B cell (primary cell): Measurements from ENCODE around the gene VWA7. TPM values are rescaled to one million over a fixed set of nuclear protein-coding genes. Genes with fewer than 3 reads are reported as not detected.

Source experiments
- ATAC-seq: fragments of 200-7000 bp; cut with Tn5 transposase; one replicate; pipeline ENCODE4 v1.10.0; 2021; ENCODE audit warnings: low read depth, mild to moderate bottlenecking, moderate number of reproducible peaks, moderate library complexity
- CTCF ChIA-PET: fragments of 350-600 bp; sonication (Branson Sonifier 250); formaldehyde crosslinking; loops from one replicate; lab custom pipeline; 2021; ENCODE audit warnings: antibody characterized with exemption, inconsistent platforms; lab: Charles Lee
- POLR2A ChIA-PET: fragments of 350-600 bp; sonication (Branson Sonifier 250); formaldehyde crosslinking; loops from one replicate; lab custom pipeline; 2021; ENCODE audit warnings: antibody characterized with exemption; lab: Charles Lee
- DNase-seq: peaks from one replicate; pipeline ENCODE4 v3.0.0; 2013
- H2AFZ ChIP-seq: 2 replicates; pipeline ENCODE4 v1.6.1; 2012; ENCODE audit warnings: mild to moderate bottlenecking, low read depth, low read length; ENCODE audit not compliant: insufficient read depth, poor library complexity, severe bottlenecking
- H3K27ac ChIP-seq, 2 donors: 1 replicate in 1 of 2; 2 replicates in 1 of 2; pipeline ENCODE4 v1.5.1; 2012 to 2013; ENCODE audit warnings: low read length in 2 of 2, mild to moderate bottlenecking in 2 of 2, moderate library complexity in 1 of 2
- H3K27me3 ChIP-seq, 4 experiments: fragments of 200-600 bp in 1 of 4; sonication (generic) in 1 of 4; replicated peaks in 1 of 4; 1 replicate in 2 of 4; 2 replicates in 2 of 4; pipeline versions ENCODE4 v1.6.1 to v1.7.0; 2013 to 2016; ENCODE audit warnings: low read length in 3 of 4, mild to moderate bottlenecking in 2 of 4, mixed read lengths in 1 of 4, moderate library complexity in 1 of 4; ENCODE audit not compliant: insufficient read depth in 4 of 4, control insufficient read depth in 3 of 4; ENCODE audit errors: control extremely low read depth in 1 of 4
- H3K36me3 ChIP-seq, 2 experiments: replicated peaks in 1 of 2; 1 replicate in 1 of 2; 2 replicates in 1 of 2; pipeline versions ENCODE4 v1.6.1 to v1.7.1; 2013; ENCODE audit warnings: low read length in 1 of 2; ENCODE audit not compliant: insufficient read depth in 2 of 2, control insufficient read depth in 1 of 2; ENCODE audit errors: control extremely low read depth in 1 of 2, extremely low read depth in 1 of 2
- H3K4me1 ChIP-seq, 2 donors: fragments of 200-600 bp in 1 of 2; sonication (generic) in 1 of 2; 1 replicate in 1 of 2; 2 replicates in 1 of 2; pipeline versions ENCODE4 v1.5.1 to v1.6.1; 2013 to 2017; ENCODE audit warnings: low read length in 2 of 2; ENCODE audit not compliant: control insufficient read depth in 2 of 2, insufficient read depth in 2 of 2
- H3K4me2 ChIP-seq: replicated peaks from 2 replicates; pipeline ENCODE3; 2012; ENCODE audit warnings: mild to moderate bottlenecking, low read depth, low read length; ENCODE audit not compliant: poor library complexity, severe bottlenecking
- H3K4me3 ChIP-seq, 5 experiments: fragments of 200-600 bp in 1 of 5; sonication (generic) in 1 of 5; 1 replicate in 3 of 5; 2 replicates in 2 of 5; pipeline versions ENCODE4 v1.5.1 to v1.7.0; 2011 to 2016; ENCODE audit warnings: low read length in 4 of 5, mild to moderate bottlenecking in 4 of 5, low read depth in 2 of 5, control low read depth in 1 of 5, moderate library complexity in 1 of 5; ENCODE audit not compliant: insufficient read depth in 1 of 5; ENCODE audit errors: control extremely low read depth in 1 of 5, extremely low read depth in 1 of 5
- H3K79me2 ChIP-seq: fragments of 200-600 bp; sonication (generic); one replicate; pipeline ENCODE4 v1.6.0; 2016; ENCODE audit warnings: low read length; ENCODE audit not compliant: control insufficient read depth, insufficient read depth
- H3K9ac ChIP-seq: fragments of 200-600 bp; sonication (generic); 2 replicates; pipeline ENCODE4 v1.6.1; 2017; ENCODE audit warnings: mild to moderate bottlenecking, low read length, moderate library complexity
- H3K9me3 ChIP-seq, 3 donors: one replicate each; pipeline versions ENCODE4 v1.6.1 to v1.7.1; 2013; ENCODE audit warnings: low read length in 2 of 3; ENCODE audit not compliant: control insufficient read depth in 2 of 3, insufficient read depth in 1 of 3; ENCODE audit errors: control extremely low read depth in 1 of 3
- H4K20me1 ChIP-seq: 2 replicates; pipeline ENCODE4 v1.6.0; 2012; ENCODE audit warnings: mild to moderate bottlenecking, low read length; ENCODE audit not compliant: insufficient read depth, control insufficient read depth, poor library complexity, severe bottlenecking
- H3K27ac Mint-ChIP-seq: one replicate; pipeline ENCODE4 v1.8.0; 2021; ENCODE audit warnings: mixed read lengths
- H3K27me3 Mint-ChIP-seq: one replicate; pipeline ENCODE4 v1.8.0; 2021; ENCODE audit warnings: mixed read lengths
- H3K4me1 Mint-ChIP-seq: one replicate; pipeline ENCODE4 v1.8.0; 2021; ENCODE audit warnings: mixed read lengths
- H3K4me3 Mint-ChIP-seq: one replicate; pipeline ENCODE4 v1.8.0; 2021; ENCODE audit warnings: mixed read lengths
- H3K9me3 Mint-ChIP-seq: one replicate; pipeline ENCODE4 v1.8.0; 2022; ENCODE audit warnings: mixed read lengths; ENCODE audit not compliant: insufficient read depth
- CTCF ChIP-seq: fragments of 200-600 bp; IDR thresholded peaks from one replicate; pipeline ENCODE4 v1.8.0; 2022; ENCODE audit warnings: antibody characterized with exemption, mild to moderate bottlenecking
- EZH2 ChIP-seq: IDR thresholded peaks from 2 replicates; pipeline ENCODE4 v1.6.1; 2012; ENCODE audit warnings: borderline replicate concordance, low read depth, mild to moderate bottlenecking, moderate library complexity, low read length; ENCODE audit not compliant: insufficient read depth, poor library complexity, severe bottlenecking
- WGBS: methylation state at CpG from one replicate; pipeline ENCODE4 v1.1.5; 2013; ENCODE audit warnings: missing lambda C conversion rate; ENCODE audit not compliant: insufficient coverage; 5-methylcytosine and 5-hydroxymethylcytosine counted together
- intact Hi-C: fragments of 100-400 bp; cut with micrococcal nuclease; formaldehyde crosslinking; loops from one replicate; pipeline ENCODE4 v1.10.0; 2022
- polyA plus RNA-seq: library from polyadenylated mRNA; depleted of rRNA; stranded (reverse); fragments of >200 nt; gene quantifications from 2 replicates; pipeline ENCODE4 v1.2.3, GENCODE V29; 2012
- total RNA-seq, 2 donors: library from RNA; stranded (reverse); fragments of 120-200 nt in 1 of 2; gene quantifications; 1 replicate in 1 of 2; 2 replicates in 1 of 2; pipeline versions ENCODE4 v1.2.3 to v1.2.4, GENCODE V29; 2013 to 2022

VWA7 gene
- total and polyA plus RNA-seq, 2 donors (not counting 1 experiment from before 2014, with no cell fraction given), result 5.2 to 6.0 TPM

- no peak overlapping the region for H3K4me3 ChIP-seq
- WGBS, result 100% methylated on average over 1 of the region's 5 CpGs
- H3K4me2 ChIP-seq, result no peak overlapping the region
- Mint-ChIP-seq H3K27me3 (no peaks in the 10 kb centered on the region), H3K27ac (no peak overlapping the region), H3K4me3 (no peak overlapping the region), H3K9me3 (no peaks in the 10 kb centered on the region), H3K4me1 (no peaks in the 10 kb centered on the region)
- ChIA-PET CTCF (no interaction called here), POLR2A (interaction anchor here (0.6 kb wide), 2 partner anchors 11 to 15 kb away, joined by 3 to 5 read pairs; no protein-coding TSS in a partner anchor)
- H3K79me2 ChIP-seq, result no peaks in the 10 kb centered on the region
- TF ChIP-seq EZH2 (no peak), CTCF (no peak)
- intact Hi-C loops, result no loop called here
- no peak overlapping the region for H3K27ac ChIP-seq
- H2AFZ ChIP-seq, result no peak overlapping the region
- no peaks in the 10 kb centered on the region for H3K4me1 ChIP-seq
- DNase-seq (no peak), ATAC-seq (no peak)
- no peaks in the 10 kb centered on the region for H4K20me1 ChIP-seq
- no peaks in the 10 kb centered on the region for H3K27me3 ChIP-seq
- H3K36me3 ChIP-seq, result peaks cover 0 to 14% of the 10 kb centered on the region in 2 experiments
- no peak overlapping the region for H3K9ac ChIP-seq
- no peaks in the 10 kb centered on the region for H3K9me3 ChIP-seq
Observed at GRCh38 chr6:31760790-31761189, 16.3 kb downstream of the VWA7 start.

GRCh38 chr6:31758281-31758680, 18.8 kb downstream of the VWA7 start:
- TF ChIP-seq CTCF (no peak), EZH2 (no peak)
- Histone ChIP-seq H3K36me3 (peaks cover 0 to 14% of the 10 kb centered on the region in 2 experiments), H2AFZ (no peak overlapping the region), H3K9ac (no peak overlapping the region), H3K9me3 (no peaks in the 10 kb centered on the region), H3K4me3 (no peak overlapping the region), H3K4me1 (no peaks in the 10 kb centered on the region), H3K79me2 (no peaks in the 10 kb centered on the region), H3K4me2 (no peak overlapping the region), H4K20me1 (no peaks in the 10 kb centered on the region), H3K27me3 (no peaks in the 10 kb centered on the region), H3K27ac (no peak overlapping the region)
- H3K4me3 Mint-ChIP-seq, result no peak overlapping the region
- POLR2A ChIA-PET, result no interaction called here
- no peak for DNase-seq
- CTCF ChIA-PET, result interaction anchor here (0.9 kb wide), 1 partner anchor 29 kb away, joined by 3 read pairs; the partner anchor contains the start of gene DDAH2
- H3K27me3 Mint-ChIP-seq, result no peaks in the 10 kb centered on the region
- intact Hi-C loops, result no loop called here
- no peak for ATAC-seq
- H3K9me3 Mint-ChIP-seq, result no peaks in the 10 kb centered on the region
- H3K4me1 Mint-ChIP-seq, result no peaks in the 10 kb centered on the region
- no peak overlapping the region for H3K27ac Mint-ChIP-seq
- WGBS, result no CpG with 5 or more reads among the region's 2 CpGs
